DOHH2 (cell line): ENCODE measurements around the gene ANP32A.

Experiments used
- H3F3A ChIP-seq: fragments of 200-600 bp; sonication (generic), shearing (Covaris generic); 2 replicates; pipeline ENCODE4 v1.6.0; 2016; ENCODE audit warnings: antibody characterized with exemption, mild to moderate bottlenecking; ENCODE audit not compliant: control insufficient read depth, insufficient read depth
- H3K27ac ChIP-seq: fragments of 200-600 bp; sonication (generic); 2 replicates; pipeline ENCODE4 v1.5.1; 2014; ENCODE audit warnings: low read depth, mild to moderate bottlenecking, low read length, moderate library complexity
- H3K27me3 ChIP-seq: fragments of 200-600 bp; sonication (generic); 2 replicates; pipeline ENCODE4 v1.6.1; 2014; ENCODE audit warnings: mild to moderate bottlenecking, low read length, mixed read lengths; ENCODE audit not compliant: control insufficient read depth
- H3K36me3 ChIP-seq: fragments of 200-600 bp; sonication (generic); 2 replicates; pipeline ENCODE4 v1.6.1; 2014; ENCODE audit warnings: mild to moderate bottlenecking, low read length, moderate library complexity, mixed read lengths; ENCODE audit not compliant: control insufficient read depth
- H3K4me1 ChIP-seq: fragments of 200-600 bp; sonication (generic); 2 replicates; pipeline ENCODE4 v1.6.1; 2014; ENCODE audit warnings: mild to moderate bottlenecking, low read length, mixed read lengths; ENCODE audit not compliant: control insufficient read depth
- H3K4me2 ChIP-seq: fragments of 200-600 bp; sonication (generic); 2 replicates; pipeline ENCODE4 v1.6.0; 2014; ENCODE audit warnings: mild to moderate bottlenecking, low read length, moderate library complexity
- H3K4me3 ChIP-seq: fragments of 200-600 bp; sonication (generic); 2 replicates; pipeline ENCODE4 v1.5.1; 2014; ENCODE audit warnings: mild to moderate bottlenecking, low read length, mixed read lengths
- H3K79me2 ChIP-seq: fragments of 200-600 bp; sonication (generic); 2 replicates; pipeline ENCODE4 v1.6.1; 2014; ENCODE audit warnings: mild to moderate bottlenecking, low read length, mixed read lengths; ENCODE audit not compliant: control insufficient read depth
- H3K9me2 ChIP-seq: fragments of 200-600 bp; sonication (generic); replicated peaks from 2 replicates; pipeline ENCODE4 v1.6.1; 2014; ENCODE audit warnings: mild to moderate bottlenecking, low read length, mixed read lengths; ENCODE audit not compliant: control insufficient read depth
- H3K9me3 ChIP-seq: fragments of 200-600 bp; sonication (generic); 2 replicates; pipeline ENCODE4 v1.6.1; 2014; ENCODE audit warnings: antibody characterized with exemption, low read length, mixed read lengths; ENCODE audit not compliant: control insufficient read depth, insufficient read depth
- H4K20me1 ChIP-seq: fragments of 200-600 bp; sonication (generic); 2 replicates; pipeline ENCODE4 v1.6.0; 2014; ENCODE audit warnings: low read depth, mild to moderate bottlenecking, antibody characterized with exemption, low read length, moderate library complexity; ENCODE audit not compliant: control insufficient read depth, insufficient read depth
- CTCF ChIP-seq: fragments of 200-600 bp; sonication (generic); IDR thresholded peaks from one replicate; pipeline ENCODE4 v1.5.1; 2014; ENCODE audit warnings: antibody characterized with exemption, mild to moderate bottlenecking, low read depth, low read length; ENCODE audit not compliant: poor library complexity, severe bottlenecking
- EZH2phosphoT487 ChIP-seq: fragments of 200-600 bp; sonication (generic); IDR thresholded peaks from 2 replicates; pipeline ENCODE4 v1.6.1; 2017; ENCODE audit warnings: borderline replicate concordance, mild to moderate bottlenecking, antibody characterized with exemption, low read length, moderate library complexity, mixed read lengths

Gene ANP32A

DNA sequence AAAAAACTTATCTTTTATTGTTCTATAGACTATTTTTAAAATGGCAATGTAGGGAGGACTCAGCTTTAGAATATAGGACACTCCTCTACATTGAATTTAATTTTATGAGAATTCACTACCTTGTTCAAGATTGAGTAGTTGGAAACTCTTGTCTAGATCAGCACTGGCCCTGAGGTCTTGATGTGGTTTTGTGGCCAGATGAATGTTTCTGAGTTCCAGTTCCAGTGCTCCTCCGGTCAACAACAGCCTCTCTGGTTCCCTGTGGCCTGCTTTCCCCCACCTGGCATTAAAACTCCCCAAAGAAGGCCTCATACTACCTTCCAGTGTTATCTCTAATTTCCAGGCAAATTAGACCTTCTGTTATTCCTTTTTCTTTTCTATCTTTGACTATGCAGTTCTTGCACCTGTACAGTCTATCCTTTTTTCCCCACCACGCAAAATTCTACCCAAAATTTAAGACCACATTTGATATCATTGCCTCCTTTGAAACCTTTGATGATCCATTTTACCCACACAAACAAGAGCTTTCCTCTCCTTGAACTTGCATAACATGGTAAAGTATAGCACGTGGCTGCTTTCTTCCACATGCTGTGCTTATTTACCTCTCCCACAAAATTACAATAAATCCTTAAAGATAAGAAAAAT is 9.6 kb upstream of the ANP32A start:
- Histone ChIP-seq H3K27ac (no peak overlapping the region), H3K4me1 (peaks cover 28% of the 10 kb centered on the region), H4K20me1 (no peaks in the 10 kb centered on the region), H3K36me3 (no peaks in the 10 kb centered on the region), H3F3A (0 out of 2 replicates have a peak, but pooled peaks cover 4% of the 10 kb centered on the region), H3K79me2 (no peaks in the 10 kb centered on the region), H3K9me2 (no peaks in the 10 kb centered on the region), H3K27me3 (no peaks in the 10 kb centered on the region), H3K4me3 (no peak overlapping the region), H3K4me2 (no peak overlapping the region), H3K9me3 (no peaks in the 10 kb centered on the region)
- TF ChIP-seq EZH2phosphoT487 (no peak), CTCF (no peak)

GRCh38 chr15:68829068-68829467 is 8.4 kb upstream of the ANP32A start:
- H3K4me2 ChIP-seq: peak overlapping the region; percentile 27

DNA sequence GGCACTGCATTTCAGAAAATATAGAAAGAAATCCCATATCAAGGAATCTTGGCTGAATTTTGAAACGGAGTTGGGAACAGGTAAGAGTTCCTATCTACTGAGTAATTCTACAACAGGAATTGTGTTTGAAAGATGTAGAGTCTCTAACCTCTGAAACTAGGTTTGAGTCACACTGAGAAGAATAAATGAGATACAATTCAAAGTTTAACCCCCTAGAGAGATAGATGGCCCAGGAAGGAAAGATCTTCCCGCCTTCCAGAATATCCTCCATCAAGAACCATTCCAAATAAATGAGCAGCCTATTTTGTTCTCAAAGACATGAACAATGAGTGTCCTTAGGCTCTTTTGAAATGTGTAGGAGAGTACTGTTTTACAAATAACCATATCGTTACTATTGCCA is 2.9 kb upstream of the ANP32A start:
- Histone ChIP-seq H3K79me2 (peaks cover 51% of the 10 kb centered on the region), H3K27ac (no peak overlapping the region)
- TF ChIP-seq CTCF (no peak), EZH2phosphoT487 (no peak)

More at GRCh38 chr15:68829068-68829467, 8.4 kb upstream of the ANP32A start:
- no peak overlapping the region for H3K27ac ChIP-seq
- peaks cover 19% of the 10 kb centered on the region for H3K4me1 ChIP-seq
- no peaks in the 10 kb centered on the region for H4K20me1 ChIP-seq
- H3K9me2 ChIP-seq: no peaks in the 10 kb centered on the region
- H3K27me3 ChIP-seq: no peaks in the 10 kb centered on the region
- no peaks in the 10 kb centered on the region for H3K9me3 ChIP-seq
- 0 out of 2 replicates have a peak, but pooled peaks cover 4% of the 10 kb centered on the region for H3F3A ChIP-seq
- peaks cover under 1% of the 10 kb centered on the region; the same call in 1 of the 2 replicates for H3K79me2 ChIP-seq
- H3K4me3 ChIP-seq: no peak overlapping the region
- H3K36me3 ChIP-seq: no peaks in the 10 kb centered on the region
- TF ChIP-seq EZH2phosphoT487 (no peak), CTCF (peak; percentile 69)

More for the DNA sequence above, 2.9 kb upstream of the ANP32A start:
- Histone ChIP-seq H3K4me2 (no peak overlapping the region), H3K9me3 (no peaks in the 10 kb centered on the region), H3K4me1 (peaks cover 22% of the 10 kb centered on the region), H3K4me3 (no peak overlapping the region), H3K27me3 (no peaks in the 10 kb centered on the region), H3K9me2 (no peaks in the 10 kb centered on the region), H4K20me1 (0 out of 2 replicates have a peak, but pooled peaks cover 4% of the 10 kb centered on the region), H3F3A (peaks cover 10% of the 10 kb centered on the region; the same call in 1 of the 2 replicates), H3K36me3 (peaks cover 30% of the 10 kb centered on the region)
